Measurements from ENCODE around the gene CCDC121.
"Not testable (repeated sequence)": the region's sequence is repeated elsewhere in the genome, so short reads cannot be mapped to it uniquely, and the experiment has no call there.

Gene CCDC121

DNA sequence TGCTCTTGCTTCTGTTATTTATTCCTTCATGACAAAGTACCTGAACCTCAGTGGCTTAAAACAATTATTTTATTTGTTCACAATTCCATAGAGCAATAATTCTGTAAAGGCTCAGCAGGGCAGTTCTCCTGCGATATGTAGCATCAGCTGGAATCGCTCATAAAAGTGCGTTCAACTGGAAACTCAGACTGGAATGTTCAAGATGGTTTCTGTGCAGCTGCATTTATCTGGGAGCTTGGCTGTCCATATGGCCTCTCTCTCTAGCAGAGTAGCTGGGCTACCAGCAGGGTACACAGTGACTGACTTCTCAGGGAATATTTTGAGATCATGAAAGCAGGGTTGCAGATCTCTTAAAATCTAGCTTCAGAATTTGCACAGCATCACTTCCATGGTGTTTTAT lies 13.5 kb downstream of the CCDC121 start:
- DNase-seq (ENCODE audit: insufficient read length, low spot score) (no peak), FAIRE-seq (no peak)
- TF ChIP-seq, protein P1, sequence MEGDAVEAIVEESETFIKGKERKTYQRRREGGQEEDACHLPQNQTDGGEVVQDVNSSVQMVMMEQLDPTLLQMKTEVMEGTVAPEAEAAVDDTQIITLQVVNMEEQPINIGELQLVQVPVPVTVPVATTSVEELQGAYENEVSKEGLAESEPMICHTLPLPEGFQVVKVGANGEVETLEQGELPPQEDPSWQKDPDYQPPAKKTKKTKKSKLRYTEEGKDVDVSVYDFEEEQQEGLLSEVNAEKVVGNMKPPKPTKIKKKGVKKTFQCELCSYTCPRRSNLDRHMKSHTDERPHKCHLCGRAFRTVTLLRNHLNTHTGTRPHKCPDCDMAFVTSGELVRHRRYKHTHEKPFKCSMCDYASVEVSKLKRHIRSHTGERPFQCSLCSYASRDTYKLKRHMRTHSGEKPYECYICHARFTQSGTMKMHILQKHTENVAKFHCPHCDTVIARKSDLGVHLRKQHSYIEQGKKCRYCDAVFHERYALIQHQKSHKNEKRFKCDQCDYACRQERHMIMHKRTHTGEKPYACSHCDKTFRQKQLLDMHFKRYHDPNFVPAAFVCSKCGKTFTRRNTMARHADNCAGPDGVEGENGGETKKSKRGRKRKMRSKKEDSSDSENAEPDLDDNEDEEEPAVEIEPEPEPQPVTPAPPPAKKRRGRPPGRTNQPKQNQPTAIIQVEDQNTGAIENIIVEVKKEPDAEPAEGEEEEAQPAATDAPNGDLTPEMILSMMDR (IDR thresholded peaks at IDR 0.05; ENCODE audit: insufficient read depth, missing control alignments) = no peak

DNA sequence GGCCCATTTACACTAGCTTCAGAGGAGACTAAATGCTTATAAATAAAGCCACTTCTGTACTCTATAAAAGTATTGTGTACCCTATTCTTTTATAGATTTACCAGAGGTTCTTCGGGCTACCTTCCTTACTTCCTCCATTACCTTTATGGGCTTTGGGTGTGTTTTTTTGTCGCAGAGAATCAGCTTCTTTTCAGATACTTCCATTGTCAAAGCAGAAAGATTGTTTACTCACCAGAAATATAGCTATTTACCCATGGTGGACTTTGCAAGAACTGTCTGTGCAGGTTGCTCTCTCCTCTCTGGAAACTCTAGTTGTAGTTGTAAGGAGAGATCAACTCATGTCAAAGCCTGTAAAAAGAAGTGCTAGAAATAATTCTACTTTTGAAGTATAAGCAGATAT lies 14.8 kb downstream of the CCDC121 start:
- FAIRE-seq = no peak
- no peak for DNase-seq (ENCODE audit: insufficient read length, low spot score)
- TF ChIP-seq, protein P1 (IDR thresholded peaks at IDR 0.05; ENCODE audit: insufficient read depth, missing control alignments) = no peak

DNA sequence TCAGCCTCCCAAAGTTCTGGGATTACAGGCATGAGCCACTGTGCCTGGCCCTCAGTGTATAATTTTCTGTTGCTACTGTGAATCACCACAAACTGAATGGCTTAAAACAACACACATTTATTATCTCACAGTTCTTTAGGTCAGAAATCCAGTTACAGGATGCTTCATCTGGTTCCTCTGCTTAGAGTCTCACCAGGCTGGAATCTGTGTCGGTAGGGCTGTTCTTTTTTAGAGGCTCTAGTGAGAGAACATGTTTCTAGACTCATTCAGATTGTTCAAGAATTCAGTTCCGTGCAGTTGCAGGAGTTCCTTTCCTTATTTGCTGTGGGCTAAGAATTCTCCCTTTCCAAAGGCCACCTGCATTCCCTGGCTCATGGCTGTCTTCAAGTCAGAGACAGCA lies 22.2 kb downstream of the CCDC121 start:
- DNase-seq (ENCODE audit: insufficient read length, low spot score) (no peak), FAIRE-seq (no peak)
- TF ChIP-seq, protein P1 (IDR thresholded peaks at IDR 0.05; ENCODE audit: insufficient read depth, missing control alignments) = no peak

DNA sequence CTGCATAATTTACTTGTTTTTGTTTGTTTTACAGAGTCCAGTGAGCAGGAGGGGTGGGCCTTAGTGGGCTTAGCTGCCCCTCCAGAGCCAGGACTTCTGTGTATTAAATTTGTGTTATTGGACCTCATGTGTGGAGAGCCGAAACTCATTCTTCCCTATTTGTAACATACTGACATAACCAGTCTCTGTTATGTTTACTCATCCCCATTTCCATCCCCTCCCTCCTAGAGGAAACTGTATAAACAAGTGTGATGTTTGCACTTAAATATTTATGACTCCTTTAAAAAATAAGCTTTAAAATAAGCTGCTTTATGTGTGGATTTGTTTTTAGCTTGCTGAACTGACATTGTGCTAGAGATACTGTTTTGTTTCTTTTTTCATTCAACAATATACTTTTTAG lies 32.2 kb downstream of the CCDC121 start:
- no peak for DNase-seq (ENCODE audit: insufficient read length, low spot score)
- TF ChIP-seq, protein P1 (IDR thresholded peaks at IDR 0.05; ENCODE audit: insufficient read depth, missing control alignments) = no peak
- FAIRE-seq = no peak

DNA sequence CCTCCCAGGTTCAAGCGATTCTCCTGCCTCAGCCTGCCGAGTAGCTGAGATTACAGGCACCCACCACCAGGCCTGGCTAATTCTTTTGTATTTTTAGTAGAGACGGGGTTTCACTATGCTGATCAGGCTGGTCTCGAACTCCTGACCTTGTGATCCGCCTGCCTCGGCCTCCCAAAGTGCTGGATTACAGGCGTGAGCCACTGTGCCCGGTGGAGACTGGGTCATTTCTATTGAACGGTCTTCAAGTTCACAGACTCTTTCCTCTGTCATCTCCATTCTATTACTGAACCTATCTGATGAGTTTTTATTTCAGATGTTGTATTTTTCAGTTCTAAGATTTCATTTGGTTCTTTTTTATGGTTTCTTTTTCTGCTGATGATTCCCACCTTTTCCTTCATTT lies 33.4 kb downstream of the CCDC121 start:
- FAIRE-seq; DNase-seq (ENCODE audit: insufficient read length, low spot score): not testable (repeated sequence)

DNA sequence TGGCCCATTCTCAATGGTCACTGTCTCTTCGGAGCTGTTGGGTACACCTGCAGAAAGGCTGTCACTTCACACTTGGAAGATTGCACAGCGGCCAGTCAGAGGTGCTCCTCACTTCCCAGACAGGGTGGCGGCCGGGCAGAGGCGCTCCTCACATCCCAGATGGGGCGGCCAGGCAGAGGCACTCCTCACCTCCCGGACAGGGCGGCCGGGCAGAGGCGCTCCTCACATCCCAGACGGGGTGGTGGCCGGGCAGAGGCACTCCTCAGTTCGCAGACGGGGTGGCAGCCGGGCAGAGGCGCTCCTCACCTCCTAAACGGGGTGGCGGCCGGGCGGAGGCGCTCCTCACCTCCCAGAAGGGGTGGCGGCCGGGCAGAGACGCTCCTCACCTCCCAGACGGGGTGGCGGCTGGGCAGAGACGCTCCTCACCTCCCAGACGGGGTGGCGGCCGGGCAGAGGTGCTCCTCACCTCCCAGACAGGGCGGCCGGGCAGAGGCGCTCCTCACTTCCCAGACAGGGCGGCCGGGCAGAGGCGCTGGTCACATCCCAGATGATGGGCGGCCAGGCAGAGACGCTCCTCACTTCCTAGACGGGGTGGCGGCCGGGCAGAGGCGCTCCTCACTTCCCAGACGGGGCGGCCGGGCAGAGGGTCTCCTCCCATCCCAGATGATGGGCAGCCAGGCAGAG lies 34.6 kb downstream of the CCDC121 start:
- not testable (repeated sequence) for DNase-seq (ENCODE audit: insufficient read length, low spot score); FAIRE-seq

DNA sequence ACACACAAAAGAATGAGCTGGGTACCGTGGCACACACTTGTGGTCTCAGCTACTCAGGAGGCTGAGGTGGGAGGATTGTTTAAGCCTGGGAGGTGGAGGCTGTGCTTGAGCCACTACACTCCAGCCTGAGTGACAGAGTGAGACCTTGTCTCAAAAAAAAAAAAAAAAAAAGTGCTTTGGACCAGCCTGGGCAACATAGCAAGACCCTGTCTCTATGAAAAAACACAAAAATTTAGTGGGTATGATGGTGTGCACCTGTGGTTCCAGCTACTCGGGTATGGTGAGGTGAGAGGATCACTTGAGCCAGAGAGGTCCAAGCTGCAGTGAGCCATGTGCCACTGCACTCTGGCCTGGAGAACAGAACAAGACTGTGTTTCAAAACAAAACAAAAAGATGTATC lies 35.6 kb downstream of the CCDC121 start:
- TF ChIP-seq, protein P1 (IDR thresholded peaks at IDR 0.05; ENCODE audit: insufficient read depth, missing control alignments) = no peak
- FAIRE-seq = no peak
- DNase-seq (ENCODE audit: insufficient read length, low spot score) = no peak

DNA sequence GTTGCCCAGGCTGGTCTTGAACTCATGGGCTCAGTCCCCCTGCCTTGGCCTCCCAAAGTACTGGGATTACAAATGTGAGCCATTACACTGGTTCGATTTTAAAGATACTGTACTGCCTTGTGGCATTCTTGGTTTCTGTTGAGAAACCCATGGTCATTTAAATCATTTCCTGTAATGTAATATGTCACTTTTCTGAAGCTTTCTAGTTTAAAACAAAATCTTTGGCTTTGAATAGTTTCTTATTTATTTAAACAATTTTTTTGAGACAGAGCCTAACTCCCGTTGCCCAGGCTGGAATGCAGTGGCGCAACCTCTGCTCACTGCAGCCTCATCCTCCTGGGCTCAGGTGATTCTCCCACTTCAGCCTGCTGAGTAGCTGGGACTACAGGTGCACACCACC lies 37.1 kb downstream of the CCDC121 start:
- FAIRE-seq (no peak), DNase-seq (ENCODE audit: insufficient read length, low spot score) (no peak)
- TF ChIP-seq, protein P1 (IDR thresholded peaks at IDR 0.05; ENCODE audit: insufficient read depth, missing control alignments) = no peak
